H1 (cell line): ENCODE results near the gene TEDC1. TPM values are rescaled to one million over a fixed set of nuclear protein-coding genes. Genes with fewer than 3 reads are reported as not detected.

Experiments
- CTCF ChIA-PET: fragments of 300-600 bp; sonication (Branson Sonifier 250); formaldehyde crosslinking; loops from one replicate; lab custom pipeline; 2021; ENCODE audit not compliant: partially characterized antibody; lab: Charles Lee
- POLR2A ChIA-PET: fragments of 300-600 bp; sonication (Branson Sonifier 250); formaldehyde crosslinking; loops from one replicate; lab custom pipeline; 2021; ENCODE audit warnings: inconsistent platforms; ENCODE audit not compliant: partially characterized antibody; lab: Charles Lee
- DNase-seq, 2 experiments: peaks; one replicate each; pipeline versions ENCODE4 v3.0.0 to v3.0.0-alpha.2; 2010 to 2022; ENCODE audit warnings: low spot score in 2 of 2, low read depth in 1 of 2, mixed read lengths in 1 of 2
- FAIRE-seq: peaks from 2 replicates; lab custom pipeline; 2011; peaks lifted over from hg19 to GRCh38; lab: Jason Lieb, UNC
- H2AFZ ChIP-seq: 2 replicates; pipeline ENCODE4 v1.8.1; 2012; ENCODE audit warnings: low read length, inconsistent platforms
- H2AK5ac ChIP-seq: 2 replicates; pipeline ENCODE4 v1.6.1; 2013; ENCODE audit warnings: low read depth, low read length
- H2BK120ac ChIP-seq: replicated peaks from 2 replicates; pipeline ENCODE3; 2013; ENCODE audit warnings: low read depth, low read length, inconsistent platforms
- H2BK12ac ChIP-seq: 2 replicates; pipeline ENCODE4 v1.6.1; 2013; ENCODE audit warnings: low read depth, low read length
- H2BK15ac ChIP-seq: 2 replicates; pipeline ENCODE4 v1.6.1; 2013; ENCODE audit warnings: low read length
- H2BK20ac ChIP-seq: 2 replicates; pipeline ENCODE4 v1.6.1; 2013; ENCODE audit warnings: low read length
- H2BK5ac ChIP-seq: 2 replicates; pipeline ENCODE4 v1.6.1; 2013; ENCODE audit warnings: low read depth, low read length
- H3K14ac ChIP-seq: 2 replicates; pipeline ENCODE4 v1.6.1; 2013; ENCODE audit warnings: inconsistent platforms; ENCODE audit not compliant: insufficient read length
- H3K18ac ChIP-seq: 2 replicates; pipeline ENCODE4 v1.6.1; 2013; ENCODE audit warnings: low read length; ENCODE audit errors: extremely low read depth
- H3K23ac ChIP-seq: 2 replicates; pipeline ENCODE4 v1.6.1; 2013; ENCODE audit warnings: inconsistent platforms; ENCODE audit not compliant: insufficient read length
- H3K23me2 ChIP-seq: 2 replicates; pipeline ENCODE4 v1.6.1; 2013; ENCODE audit warnings: low read depth, low read length
- H3K27ac ChIP-seq: 2 replicates; pipeline ENCODE4 v1.6.1; 2011; ENCODE audit warnings: low read depth, low read length, inconsistent platforms
- H3K27me3 ChIP-seq, 4 experiments: replicated peaks in 1 of 4; 1 replicate in 1 of 4; 2 replicates in 3 of 4; pipeline versions ENCODE4 v1.6.1 to v1.8.1; 2011 to 2013; ENCODE audit warnings: low read length in 3 of 4, mild to moderate bottlenecking in 3 of 4, inconsistent platforms in 2 of 4, mixed read lengths in 2 of 4, moderate library complexity in 1 of 4; ENCODE audit not compliant: control insufficient read depth in 3 of 4, insufficient read depth in 3 of 4; ENCODE audit errors: extremely low read depth in 1 of 4
- H3K36me3 ChIP-seq, 4 experiments: 2 replicates each; pipeline versions ENCODE4 v1.6.1 to v1.8.1; 2011 to 2013; ENCODE audit warnings: mild to moderate bottlenecking in 4 of 4, low read length in 3 of 4, moderate library complexity in 2 of 4, control low read depth in 1 of 4, inconsistent platforms in 1 of 4; ENCODE audit not compliant: insufficient read depth in 4 of 4, control insufficient read depth in 2 of 4
- H3K4ac ChIP-seq: replicated peaks from 2 replicates; pipeline ENCODE3; 2013; ENCODE audit warnings: low read length, low read depth, mixed read lengths, inconsistent platforms; ENCODE audit not compliant: insufficient read length
- H3K4me1 ChIP-seq, 4 experiments: replicated peaks in 1 of 4; 1 replicate in 1 of 4; 2 replicates in 3 of 4; pipeline versions ENCODE4 v1.6.1 to v1.8.1; 2011 to 2013; ENCODE audit warnings: low read length in 3 of 4, inconsistent platforms in 2 of 4, mixed read lengths in 1 of 4; ENCODE audit not compliant: insufficient read depth in 4 of 4, control insufficient read depth in 3 of 4
- H3K4me2 ChIP-seq, 2 experiments: 2 replicates each; pipeline versions ENCODE4 v1.6.1 to v1.8.1; 2011 to 2013; ENCODE audit warnings: low read depth in 2 of 2, low read length in 2 of 2, control low read depth in 1 of 2, inconsistent platforms in 1 of 2, mild to moderate bottlenecking in 1 of 2; ENCODE audit not compliant: insufficient read depth in 1 of 2
- H3K4me3 ChIP-seq, 4 experiments: fragments of 200-600, 300-600 bp in 1 of 4; sonication (generic), shearing (Covaris generic), sonication (Bioruptor Twin) in 1 of 4; 2 replicates each; pipeline versions ENCODE4 v1.5.1 to v1.8.1; 2011 to 2016; ENCODE audit warnings: low read length in 4 of 4, low read depth in 3 of 4, control low read depth in 2 of 4, inconsistent platforms in 2 of 4, mild to moderate bottlenecking in 2 of 4, mixed read lengths in 1 of 4, moderate library complexity in 1 of 4; ENCODE audit not compliant: insufficient read depth in 2 of 4; ENCODE audit errors: extremely low read depth in 1 of 4
- H3K56ac ChIP-seq: replicated peaks from 2 replicates; pipeline ENCODE3; 2013; ENCODE audit warnings: low read depth, mild to moderate bottlenecking, mixed read lengths, low read length, inconsistent platforms; ENCODE audit not compliant: insufficient read length
- H3K79me1 ChIP-seq: 2 replicates; pipeline ENCODE4 v1.6.1; 2013; ENCODE audit warnings: low read depth, low read length, control low read depth
- H3K79me2 ChIP-seq, 2 experiments: 2 replicates each; pipeline versions ENCODE4 v1.6.1 to v1.8.1; 2012 to 2013; ENCODE audit warnings: low read length in 2 of 2, mild to moderate bottlenecking in 2 of 2, inconsistent platforms in 1 of 2; ENCODE audit not compliant: insufficient read depth in 2 of 2, control insufficient read depth in 1 of 2
- H3K9ac ChIP-seq, 4 experiments: replicated peaks in 1 of 4; 1 replicate in 1 of 4; 2 replicates in 3 of 4; pipeline versions ENCODE4 v1.6.1 to v1.8.1; 2011 to 2013; ENCODE audit warnings: low read depth in 3 of 4, low read length in 3 of 4, control low read depth in 2 of 4, mild to moderate bottlenecking in 2 of 4, moderate library complexity in 2 of 4, inconsistent platforms in 1 of 4; ENCODE audit errors: extremely low read depth in 1 of 4
- H3K9me3 ChIP-seq, 2 experiments: 2 replicates each; pipeline versions ENCODE4 v1.6.1 to v1.8.1; 2012 to 2013; ENCODE audit warnings: mild to moderate bottlenecking in 2 of 2, moderate library complexity in 2 of 2, control low read depth in 1 of 2, inconsistent platforms in 1 of 2, low read depth in 1 of 2, low read length in 1 of 2, mixed read lengths in 1 of 2; ENCODE audit not compliant: insufficient read depth in 2 of 2
- H4K20me1 ChIP-seq, 2 experiments: replicated peaks in 1 of 2; 2 replicates each; pipeline versions ENCODE3 to v1.8.1; 2011 to 2013; ENCODE audit warnings: inconsistent platforms in 2 of 2, low read length in 2 of 2, mild to moderate bottlenecking in 1 of 2; ENCODE audit not compliant: insufficient read depth in 2 of 2, control insufficient read depth in 1 of 2
- H4K5ac ChIP-seq: 2 replicates; pipeline ENCODE4 v1.6.1; 2013; ENCODE audit warnings: low read length, low read depth, mixed read lengths, inconsistent platforms; ENCODE audit not compliant: insufficient read length
- H4K8ac ChIP-seq: 2 replicates; pipeline ENCODE4 v1.8.0; 2013; ENCODE audit warnings: mild to moderate bottlenecking, moderate library complexity, low read length, inconsistent platforms; ENCODE audit not compliant: insufficient read depth; ENCODE audit errors: extremely low read depth
- H4K91ac ChIP-seq: replicated peaks from 2 replicates; pipeline ENCODE3; 2013; ENCODE audit warnings: low read length, mixed read lengths, inconsistent platforms; ENCODE audit not compliant: insufficient read length
- EGR1 ChIP-seq: IDR thresholded peaks from 2 replicates; pipeline ENCODE4 v1.6.1; 2011; ENCODE audit warnings: low read depth, low read length, borderline replicate concordance
- GABPA ChIP-seq: IDR thresholded peaks from 2 replicates; pipeline ENCODE4 v1.6.1; 2011; ENCODE audit warnings: mild to moderate bottlenecking, low read length, moderate library complexity, borderline replicate concordance; ENCODE audit not compliant: insufficient read depth
- KDM1A ChIP-seq: fragments of 200-600, 300-600 bp; sonication (generic); IDR thresholded peaks from 2 replicates; pipeline ENCODE4 v1.7.1; 2016; ENCODE audit warnings: mild to moderate bottlenecking, low read length, borderline replicate concordance
- RAD21 ChIP-seq, 2 experiments: IDR thresholded peaks in 1 of 2; conservative IDR thresholded peaks in 1 of 2; 2 replicates each; pipeline ENCODE4 v1.6.1; 2011; ENCODE audit warnings: low read depth in 2 of 2, low read length in 2 of 2, improper control_type of control experiment in 1 of 2, inconsistent platforms in 1 of 2, mild to moderate bottlenecking in 1 of 2, moderate library complexity in 1 of 2
- SUZ12 ChIP-seq: fragments of 200-600 bp; sonication (generic); IDR thresholded peaks from 2 replicates; pipeline ENCODE4 v1.6.1; 2012; ENCODE audit warnings: mild to moderate bottlenecking, inconsistent platforms, low read length, moderate library complexity, mixed read lengths
- TAF1 ChIP-seq: IDR thresholded peaks from 2 replicates; pipeline ENCODE4 v1.6.1; 2011; ENCODE audit warnings: mild to moderate bottlenecking, low read depth, low read length
- TCF12 ChIP-seq: IDR thresholded peaks from 2 replicates; pipeline ENCODE4 v1.6.1; 2011; ENCODE audit warnings: low read depth, mild to moderate bottlenecking, low read length
- YY1 ChIP-seq: IDR thresholded peaks from 2 replicates; pipeline ENCODE4 v1.6.1; 2011; ENCODE audit warnings: low read depth, mild to moderate bottlenecking, low read length
- WGBS, 2 experiments: shearing (Covaris generic) in 1 of 2; methylation state at CpG; one replicate each; pipeline versions ENCODE4 v1.1.6 to v1.1.7; 2013 to 2015; ENCODE audit warnings: low lambda C conversion rate in 2 of 2, mixed read lengths in 2 of 2, inconsistent platforms in 1 of 2, low coverage in 1 of 2, missing lambda C conversion rate in 1 of 2; ENCODE audit not compliant: insufficient replicate concordance in 2 of 2, insufficient coverage in 1 of 2, insufficient read length in 1 of 2; ENCODE audit errors: extremely low coverage in 1 of 2, missing lambda C conversion rate in 1 of 2; 5-methylcytosine and 5-hydroxymethylcytosine counted together
- polyA plus RNA-seq, 7 experiments: library from polyadenylated mRNA; depleted of rRNA in 3 of 7; stranded (reverse) in 5 of 7; unstranded in 2 of 7; fragments of >200 nt in 5 of 7; fragments of 200-250 nt in 2 of 7; gene quantifications; 1 replicate in 5 of 7; 2 replicates in 1 of 7; 4 replicates in 1 of 7; pipeline versions ENCODE4 v1.2.1 to v1.2.3, GENCODE V29; 2011 to 2013; ENCODE audit warnings: missing spikeins in 2 of 7, mixed read lengths in 2 of 7
- total RNA-seq: library from RNA; stranded (reverse); fragmentation: NEBNext Ultra II Directional; extraction: Animal tissue kit (Norgen Biotek cat#: 25700); gene quantifications from 2 replicates; pipeline ENCODE4 v1.2.1, GENCODE V29; 2021
- TF ChIP-seq, protein P1 (sequence below): IDR thresholded peaks from 2 replicates; pipeline ENCODE4 v1.6.1; 2012; ENCODE audit warnings: inconsistent platforms
- TF ChIP-seq, protein P2 (sequence below), 3 experiments: IDR thresholded peaks; 1 replicate in 2 of 3; 2 replicates in 1 of 3; pipeline versions ENCODE4 v1.5.1 to v1.6.1; 2011; ENCODE audit warnings: low read length in 3 of 3, mild to moderate bottlenecking in 3 of 3, inconsistent platforms in 2 of 3, low read depth in 1 of 3, moderate library complexity in 1 of 3; ENCODE audit not compliant: insufficient read depth in 1 of 3; ENCODE audit errors: control extremely low read depth in 1 of 3

Gene TEDC1
- total and polyA plus RNA-seq, 2 of the 8 experiments (the other 6 are each of a cell fraction or from before 2014, with no cell fraction given), result 5.6 to 14.8 TPM

DNA sequence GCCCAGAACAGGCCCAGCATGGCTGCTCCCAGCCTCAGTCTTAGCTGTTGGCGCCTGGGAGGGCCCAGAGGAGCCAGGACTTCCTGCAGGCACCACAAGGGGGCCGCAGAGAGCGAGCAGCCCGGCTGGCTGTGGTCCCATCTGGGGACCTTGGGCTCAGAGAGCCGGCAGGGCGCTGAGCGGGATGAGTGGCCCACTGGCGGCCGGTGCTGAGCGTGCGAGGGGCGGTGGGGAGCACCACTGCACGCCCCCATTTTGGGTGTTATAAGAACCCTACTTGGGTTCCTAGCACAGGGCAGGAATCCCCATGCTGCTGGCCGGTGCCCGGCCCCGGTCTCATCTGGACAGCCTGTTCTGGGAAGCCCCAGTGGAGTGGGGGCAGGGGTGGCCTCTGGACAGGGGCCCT is 42.3 kb upstream of the TEDC1 start:
- Histone ChIP-seq H3K4ac (no peak overlapping the region), H3K9me3 (no peaks in the 10 kb centered on the region), H3K23ac (no peak overlapping the region), H4K91ac (no peak overlapping the region), H3K23me2 (no peaks in the 10 kb centered on the region), H4K5ac (no peak overlapping the region), H3K27me3 (no peaks in the 10 kb centered on the region), H3K79me2 (peaks cover 0 to 2% of the 10 kb centered on the region in 2 experiments; a peak in 1 of 4 replicates), H3K36me3 (peaks cover 17 to 41% (median 26%) of the 10 kb centered on the region in 4 experiments), H3K14ac (no peak overlapping the region), H2BK15ac (no peak overlapping the region), H3K56ac (no peak overlapping the region), H2BK12ac (no peak overlapping the region), H3K79me1 (peaks cover 4% of the 10 kb centered on the region; the same call in 1 of the 2 replicates), H4K20me1 (peaks cover 14 to 17% of the 10 kb centered on the region in 2 experiments), H2BK20ac (no peak overlapping the region), H2AK5ac (no peak overlapping the region), H2BK120ac (no peak overlapping the region), H4K8ac (no peak overlapping the region), H3K4me1 (no peaks in the 10 kb centered on the region), H3K9ac (no peak overlapping the region), H3K4me2 (no peak overlapping the region), H2AFZ (no peak overlapping the region), H2BK5ac (no peak overlapping the region), H3K4me3 (no peak overlapping the region), H3K27ac (no peak overlapping the region), H3K18ac (no peak overlapping the region)
- ChIA-PET POLR2A (interaction anchor here (1.0 to 3.0 kb wide), 3 partner anchors 9 to 21 kb away, joined by 3 to 21 read pairs (median 5); no protein-coding TSS in a partner anchor), CTCF (interaction anchor here (0.6 to 3.0 kb wide), 18 partner anchors 9 to 128 kb away, joined by 3 to 23 read pairs (median 5); no protein-coding TSS in a partner anchor)
- FAIRE-seq (no peak), DNase-seq (peak; percentile 21 to 90)
- 82% methylated on average over 16 of the region's 16 CpGs; no CpG with 5 or more reads in 1 of the 2 experiments for WGBS, 2 experiments
- TF ChIP-seq TCF12 (0 out of 2 replicates have a peak, but pooled peaks have one; percentile 62), RAD21 (IDR thresholded peaks at IDR 0.05 in 1 of 2, conservative IDR thresholded peaks at IDR 0.05 in 1 of 2; ENCODE audit: low read depth in 2 of 2, low read length in 2 of 2) (peak; percentile 43 to 65; a peak in 3 of 4 replicates), EGR1 (0 out of 2 replicates have a peak, but pooled peaks have one; percentile 7), TAF1 (no peak), YY1 (peak; percentile 59; the same call in 1 of the 2 replicates), SUZ12 (no peak), GABPA (peak; percentile 85; the same call in 1 of the 2 replicates), KDM1A (no peak)
- TF ChIP-seq, protein P1, sequence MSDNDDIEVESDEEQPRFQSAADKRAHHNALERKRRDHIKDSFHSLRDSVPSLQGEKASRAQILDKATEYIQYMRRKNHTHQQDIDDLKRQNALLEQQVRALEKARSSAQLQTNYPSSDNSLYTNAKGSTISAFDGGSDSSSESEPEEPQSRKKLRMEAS, result no peak
- TF ChIP-seq, protein P2, sequence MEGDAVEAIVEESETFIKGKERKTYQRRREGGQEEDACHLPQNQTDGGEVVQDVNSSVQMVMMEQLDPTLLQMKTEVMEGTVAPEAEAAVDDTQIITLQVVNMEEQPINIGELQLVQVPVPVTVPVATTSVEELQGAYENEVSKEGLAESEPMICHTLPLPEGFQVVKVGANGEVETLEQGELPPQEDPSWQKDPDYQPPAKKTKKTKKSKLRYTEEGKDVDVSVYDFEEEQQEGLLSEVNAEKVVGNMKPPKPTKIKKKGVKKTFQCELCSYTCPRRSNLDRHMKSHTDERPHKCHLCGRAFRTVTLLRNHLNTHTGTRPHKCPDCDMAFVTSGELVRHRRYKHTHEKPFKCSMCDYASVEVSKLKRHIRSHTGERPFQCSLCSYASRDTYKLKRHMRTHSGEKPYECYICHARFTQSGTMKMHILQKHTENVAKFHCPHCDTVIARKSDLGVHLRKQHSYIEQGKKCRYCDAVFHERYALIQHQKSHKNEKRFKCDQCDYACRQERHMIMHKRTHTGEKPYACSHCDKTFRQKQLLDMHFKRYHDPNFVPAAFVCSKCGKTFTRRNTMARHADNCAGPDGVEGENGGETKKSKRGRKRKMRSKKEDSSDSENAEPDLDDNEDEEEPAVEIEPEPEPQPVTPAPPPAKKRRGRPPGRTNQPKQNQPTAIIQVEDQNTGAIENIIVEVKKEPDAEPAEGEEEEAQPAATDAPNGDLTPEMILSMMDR (IDR thresholded peaks at IDR 0.05; ENCODE audit: control extremely low read depth in 1 of 3, insufficient read depth in 1 of 3, low read depth in 1 of 3, low read length in 3 of 3), result peak in 2 of 3 experiments; percentile 78 to 85; a peak in 3 of 4 replicates
